AG10803 (cell line): ENCODE results near the gene FAM3A.

ENCODE experiments used
- DNase-seq: peaks from one replicate; pipeline ENCODE4 v3.0.0; 2010; ENCODE audit warnings: low read depth
- H3K4me3 ChIP-seq: 2 replicates; pipeline ENCODE4 v1.5.1; 2011; ENCODE audit warnings: mild to moderate bottlenecking, low read length, control low read depth
- TF ChIP-seq, protein P1 (sequence below): conservative IDR thresholded peaks from 2 replicates; pipeline ENCODE4 v1.5.1; 2011; ENCODE audit warnings: mild to moderate bottlenecking, low read length, control low read depth, inconsistent platforms

Gene FAM3A

DNA sequence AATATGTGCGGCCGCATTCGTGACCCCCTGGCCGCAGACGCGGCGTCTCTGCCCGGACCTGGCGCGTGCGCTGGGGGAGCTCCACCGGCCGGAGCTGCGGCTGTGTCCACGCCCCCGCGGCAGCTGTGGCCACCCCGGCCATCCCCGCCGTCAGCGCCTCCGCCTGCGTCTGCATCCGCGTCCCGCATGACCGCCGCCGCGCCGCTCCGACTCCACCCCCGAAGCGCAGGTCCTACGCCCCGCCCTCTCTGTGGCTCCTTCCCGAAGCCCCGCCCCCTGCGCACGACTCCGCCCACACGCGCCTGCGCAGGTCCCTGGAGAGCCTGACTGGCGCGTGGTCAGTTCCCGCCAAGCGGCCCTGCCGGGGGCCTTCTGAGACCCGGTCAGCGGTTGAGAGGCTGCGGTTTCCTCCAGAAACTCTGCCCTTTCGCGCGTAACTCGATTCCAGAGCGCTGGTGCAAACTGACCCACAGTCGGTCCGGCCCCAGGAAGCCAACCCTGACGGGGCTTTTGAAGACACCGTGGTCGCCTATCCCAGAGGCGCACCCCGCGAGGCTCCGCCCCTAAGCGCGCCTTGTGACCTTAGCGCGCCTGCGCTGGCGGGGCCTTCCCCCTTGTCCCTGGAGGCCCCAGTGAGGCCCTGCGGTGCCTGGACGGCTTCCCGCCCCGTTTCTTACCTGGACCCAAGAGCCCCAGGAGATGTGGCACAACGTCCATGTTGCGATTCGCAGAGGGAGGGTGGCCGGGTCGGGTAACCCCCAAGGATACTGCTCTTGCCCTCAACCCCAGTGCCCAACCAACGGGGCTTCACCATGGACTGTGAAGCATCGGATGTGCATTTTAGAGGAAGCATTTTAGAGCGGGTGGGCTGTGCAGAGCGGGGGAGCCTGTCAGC, 37.1 kb downstream of the FAM3A start, which contains the start of gene LAGE3:
Gene LAGE3, minus strand, starts transcription at position 554 of the 895 bp plus-strand sequence. Its CDS starts 366 bp downstream, at position 188.
- peak; percentile 87 for DNase-seq
- TF ChIP-seq, protein P1, sequence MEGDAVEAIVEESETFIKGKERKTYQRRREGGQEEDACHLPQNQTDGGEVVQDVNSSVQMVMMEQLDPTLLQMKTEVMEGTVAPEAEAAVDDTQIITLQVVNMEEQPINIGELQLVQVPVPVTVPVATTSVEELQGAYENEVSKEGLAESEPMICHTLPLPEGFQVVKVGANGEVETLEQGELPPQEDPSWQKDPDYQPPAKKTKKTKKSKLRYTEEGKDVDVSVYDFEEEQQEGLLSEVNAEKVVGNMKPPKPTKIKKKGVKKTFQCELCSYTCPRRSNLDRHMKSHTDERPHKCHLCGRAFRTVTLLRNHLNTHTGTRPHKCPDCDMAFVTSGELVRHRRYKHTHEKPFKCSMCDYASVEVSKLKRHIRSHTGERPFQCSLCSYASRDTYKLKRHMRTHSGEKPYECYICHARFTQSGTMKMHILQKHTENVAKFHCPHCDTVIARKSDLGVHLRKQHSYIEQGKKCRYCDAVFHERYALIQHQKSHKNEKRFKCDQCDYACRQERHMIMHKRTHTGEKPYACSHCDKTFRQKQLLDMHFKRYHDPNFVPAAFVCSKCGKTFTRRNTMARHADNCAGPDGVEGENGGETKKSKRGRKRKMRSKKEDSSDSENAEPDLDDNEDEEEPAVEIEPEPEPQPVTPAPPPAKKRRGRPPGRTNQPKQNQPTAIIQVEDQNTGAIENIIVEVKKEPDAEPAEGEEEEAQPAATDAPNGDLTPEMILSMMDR = no peak
- H3K4me3 ChIP-seq = peak within 1 kb of the TSS; percentile 64

DNA sequence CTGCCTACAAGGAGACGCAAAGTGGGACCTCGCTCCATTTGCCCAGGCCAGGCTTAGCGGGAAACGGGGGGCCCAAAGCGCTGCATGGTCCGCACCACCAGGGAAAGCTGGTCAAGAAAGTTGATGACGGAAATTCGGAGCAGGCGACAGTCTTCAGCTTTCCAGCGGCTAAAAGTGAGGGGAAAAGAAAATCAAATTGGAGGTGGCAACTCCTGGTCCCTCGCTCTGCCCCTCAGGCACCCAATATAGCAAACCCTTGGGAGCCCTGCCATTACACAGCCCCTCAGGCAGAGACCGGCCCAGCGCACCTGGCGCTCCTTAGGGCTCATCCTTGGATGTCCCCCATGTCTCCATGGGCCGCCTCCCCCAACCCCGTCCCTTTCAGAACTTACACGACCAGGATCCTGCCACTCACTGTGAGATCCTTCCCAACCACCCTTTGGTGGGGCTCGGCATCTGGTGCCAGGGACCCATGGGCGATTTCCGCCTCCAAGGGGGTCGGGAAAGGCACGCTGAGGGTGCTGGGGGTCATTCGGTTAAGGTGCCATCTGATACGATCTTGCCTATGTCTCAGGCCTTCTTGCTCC, 38.0 kb downstream of the FAM3A start:
- TF ChIP-seq, protein P1 = no peak
- DNase-seq = no peak
- H3K4me3 ChIP-seq = peak overlapping the region; percentile 64

DNA sequence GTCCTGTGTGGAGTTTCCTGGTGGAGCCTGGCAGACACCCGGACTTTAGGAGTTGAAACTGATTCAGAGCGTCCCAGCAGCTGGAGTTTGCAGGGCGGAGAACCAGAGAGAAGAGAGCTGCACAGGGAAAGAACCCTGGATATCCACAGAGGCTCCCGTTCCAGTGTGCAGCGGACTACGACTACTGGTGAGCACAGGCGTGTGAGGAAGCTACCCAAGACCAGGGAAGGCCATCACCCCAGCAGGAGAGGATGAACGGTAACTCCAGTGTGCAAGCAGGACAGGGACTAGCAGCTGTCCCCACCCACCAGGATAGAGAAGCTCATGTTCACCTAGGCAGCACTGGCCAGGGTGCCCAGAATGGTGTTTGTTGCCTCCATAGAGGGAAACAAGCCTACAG, 39.2 kb downstream of the FAM3A start:
- DNase-seq = no peak
- H3K4me3 ChIP-seq = no peak overlapping the region
- TF ChIP-seq, protein P1 = no peak

DNA sequence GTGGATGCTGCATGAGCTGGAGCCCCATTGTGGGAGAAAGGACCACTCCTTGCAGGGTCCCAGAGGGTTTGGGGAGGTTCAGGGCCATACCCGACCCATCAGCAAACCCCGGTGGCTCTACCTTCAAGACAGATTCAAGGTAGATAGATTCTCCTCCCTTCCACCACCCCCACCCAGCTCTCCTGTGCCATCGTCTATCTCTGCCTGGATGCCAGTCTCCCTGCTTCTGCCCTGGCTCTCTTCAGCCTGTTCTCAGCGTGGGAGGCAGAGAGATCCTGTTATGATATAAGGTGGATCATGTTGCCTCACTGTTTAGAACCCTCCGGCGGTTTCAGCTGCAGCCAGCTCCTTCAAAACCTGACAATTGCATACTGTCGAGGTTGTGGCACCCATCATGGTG, 42.3 kb downstream of the FAM3A start:
- TF ChIP-seq, protein P1 = no peak
- DNase-seq = no peak

DNA sequence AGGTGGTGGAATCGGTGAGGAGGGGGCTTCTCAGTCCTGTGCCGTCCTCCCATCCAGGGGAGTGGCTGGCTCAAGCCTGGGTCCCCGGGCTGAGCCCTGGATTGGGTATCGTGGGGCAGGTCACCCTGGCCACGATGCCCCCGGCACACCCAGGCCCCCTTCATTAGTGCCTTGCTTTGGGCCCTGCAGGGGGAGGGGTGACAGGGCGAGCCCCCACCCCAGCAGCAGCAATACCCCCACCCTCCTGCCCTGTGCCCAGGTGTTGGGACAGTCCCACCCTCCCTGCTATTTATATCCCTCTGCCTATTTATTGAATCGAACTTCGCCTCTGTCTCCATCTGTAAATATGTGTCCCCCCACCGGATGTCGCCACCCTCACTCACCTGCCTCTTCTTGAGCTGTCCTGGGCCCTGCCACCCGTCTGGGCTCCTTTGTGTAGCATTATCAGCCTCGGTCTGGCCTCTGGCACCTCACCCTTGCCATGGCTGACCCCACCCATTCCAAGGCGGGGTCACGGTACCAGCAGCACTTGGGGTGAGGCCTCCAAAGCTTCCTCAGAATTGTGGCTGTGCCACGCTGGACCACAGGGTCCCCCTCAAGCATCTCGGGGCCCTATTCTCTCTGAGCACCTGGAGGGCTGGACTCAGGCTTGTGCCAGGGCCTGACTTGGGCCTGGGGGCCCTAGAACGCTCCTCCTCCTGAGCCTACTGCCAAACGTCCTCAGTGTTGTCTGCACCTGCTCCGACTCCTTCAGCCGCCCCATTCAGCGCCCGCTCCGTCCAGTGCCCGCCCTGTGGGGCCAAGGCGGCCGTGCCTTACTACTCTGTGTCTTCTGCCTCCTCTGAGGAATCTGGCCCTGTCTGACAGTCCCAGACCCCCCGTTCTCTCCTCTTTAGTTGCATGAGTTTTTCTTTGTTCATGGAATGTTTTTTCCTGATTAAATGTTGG, 43.1 kb downstream of the FAM3A start:
- no peak for DNase-seq
- no peak overlapping the region for H3K4me3 ChIP-seq
- TF ChIP-seq, protein P1 = no peak

More for the DNA sequence above, 42.3 kb downstream of the FAM3A start:
- no peak overlapping the region for H3K4me3 ChIP-seq

DNA sequence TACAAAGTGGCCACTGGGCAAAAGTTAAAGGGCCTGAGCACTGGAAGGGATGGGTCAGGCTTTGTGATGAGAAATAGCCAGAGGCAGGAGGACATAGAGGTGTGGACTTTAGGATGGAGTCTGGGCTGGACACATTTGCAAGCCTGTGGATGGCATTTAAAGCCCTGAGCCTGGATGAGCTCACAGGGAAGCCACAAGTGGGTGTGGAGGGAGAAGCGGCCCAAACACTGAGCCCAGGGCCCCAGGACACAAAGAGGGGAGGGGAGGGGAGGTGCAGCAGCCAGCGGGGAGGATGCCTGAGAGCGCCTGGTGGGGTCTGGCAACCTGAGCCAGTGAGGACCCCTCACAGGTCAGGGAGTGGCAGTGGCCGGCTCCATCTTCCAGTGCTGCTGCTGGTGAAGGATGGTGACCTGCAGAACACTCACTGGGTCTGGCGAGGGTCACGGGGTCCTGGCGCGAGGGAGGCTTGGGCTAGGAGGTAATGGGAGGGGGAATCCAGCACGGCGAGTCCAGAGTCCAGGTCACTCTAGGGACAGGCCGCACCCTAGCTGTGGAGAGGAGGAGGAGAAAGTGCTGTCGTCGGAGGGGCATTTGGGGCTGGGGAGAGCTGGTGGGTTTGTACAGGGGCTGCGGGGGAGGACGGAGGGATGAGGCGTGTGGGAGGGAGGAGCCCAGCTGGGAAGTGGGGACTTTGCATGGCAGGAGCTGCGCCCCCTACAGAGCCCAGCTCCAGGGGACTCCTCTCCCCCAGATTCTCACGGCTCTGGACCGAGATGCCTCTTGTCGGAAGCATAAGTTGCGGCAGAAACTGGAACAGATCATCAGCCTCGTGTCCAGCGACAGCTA, 44.0 kb downstream of the FAM3A start:
- TF ChIP-seq, protein P1 = no peak
- no peak for DNase-seq
- H3K4me3 ChIP-seq = no peak overlapping the region
